ENCODE measurements around the gene GABRD.

GRCh38 chr1:2027961-2028583 lies 8.9 kb downstream of the GABRD start:
- TF ChIP-seq SMAD5 (IDR thresholded peaks at IDR 0.05; ENCODE audit: low read depth) (no peak), RAD51 (IDR thresholded peaks at IDR 0.05) (no peak), CEBPB (IDR thresholded peaks at IDR 0.05; ENCODE audit: borderline replicate concordance in 1 of 2, low read depth in 2 of 2, low read length in 2 of 2) (no peak), SIX5 (IDR thresholded peaks at IDR 0.05; ENCODE audit: low read depth, low read length, severe bottlenecking) (no peak), PKNOX1 (IDR thresholded peaks at IDR 0.05) (no peak)

Measured in GM12878 (cell line).